Activated naive CD4-positive, alpha-beta T cell treated with anti-CD3 and anti-CD28 coated beads for 36 hours (primary cell): ENCODE results near the gene GPR15. TPM values are rescaled to one million over a fixed set of nuclear protein-coding genes. Genes with fewer than 3 reads are reported as not detected.

Experiments used
- CTCF ChIA-PET: fragments of 350-600 bp; sonication (Branson Sonifier 250); formaldehyde crosslinking; loops from one replicate; lab custom pipeline; 2021; ENCODE audit warnings: antibody characterized with exemption; lab: Charles Lee
- DNase-seq: peaks from one replicate; pipeline ENCODE4 v3.0.0-alpha.2; 2020
- H3K27ac Mint-ChIP-seq: one replicate; pipeline ENCODE4 v1.8.0; 2021; ENCODE audit warnings: mild to moderate bottlenecking, mixed read lengths
- H3K27me3 Mint-ChIP-seq: one replicate; pipeline ENCODE4 v1.8.0; 2021; ENCODE audit warnings: low read depth, mixed read lengths
- H3K36me3 Mint-ChIP-seq: one replicate; pipeline ENCODE4 v1.8.0; 2021; ENCODE audit warnings: low read depth, mixed read lengths
- H3K4me1 Mint-ChIP-seq: one replicate; pipeline ENCODE4 v1.8.0; 2021; ENCODE audit warnings: low read depth, mixed read lengths
- H3K4me3 Mint-ChIP-seq: one replicate; pipeline ENCODE4 v1.8.0; 2021; ENCODE audit warnings: mild to moderate bottlenecking, moderate library complexity, mixed read lengths
- H3K9me3 Mint-ChIP-seq: one replicate; pipeline ENCODE4 v1.8.0; 2021; ENCODE audit warnings: mixed read lengths
- intact Hi-C: fragments of 100-400 bp; cut with micrococcal nuclease; formaldehyde crosslinking; loops from one replicate; pipeline ENCODE4 v1.15.1; 2023
- total RNA-seq, 2 experiments: library from RNA; stranded (reverse); gene quantifications; one replicate each; pipeline ENCODE4 v1.2.3, GENCODE V29; 2021

Gene GPR15
- total RNA-seq, 2 experiments from 2014 or later: 0.25 to 0.26 TPM

DNA sequence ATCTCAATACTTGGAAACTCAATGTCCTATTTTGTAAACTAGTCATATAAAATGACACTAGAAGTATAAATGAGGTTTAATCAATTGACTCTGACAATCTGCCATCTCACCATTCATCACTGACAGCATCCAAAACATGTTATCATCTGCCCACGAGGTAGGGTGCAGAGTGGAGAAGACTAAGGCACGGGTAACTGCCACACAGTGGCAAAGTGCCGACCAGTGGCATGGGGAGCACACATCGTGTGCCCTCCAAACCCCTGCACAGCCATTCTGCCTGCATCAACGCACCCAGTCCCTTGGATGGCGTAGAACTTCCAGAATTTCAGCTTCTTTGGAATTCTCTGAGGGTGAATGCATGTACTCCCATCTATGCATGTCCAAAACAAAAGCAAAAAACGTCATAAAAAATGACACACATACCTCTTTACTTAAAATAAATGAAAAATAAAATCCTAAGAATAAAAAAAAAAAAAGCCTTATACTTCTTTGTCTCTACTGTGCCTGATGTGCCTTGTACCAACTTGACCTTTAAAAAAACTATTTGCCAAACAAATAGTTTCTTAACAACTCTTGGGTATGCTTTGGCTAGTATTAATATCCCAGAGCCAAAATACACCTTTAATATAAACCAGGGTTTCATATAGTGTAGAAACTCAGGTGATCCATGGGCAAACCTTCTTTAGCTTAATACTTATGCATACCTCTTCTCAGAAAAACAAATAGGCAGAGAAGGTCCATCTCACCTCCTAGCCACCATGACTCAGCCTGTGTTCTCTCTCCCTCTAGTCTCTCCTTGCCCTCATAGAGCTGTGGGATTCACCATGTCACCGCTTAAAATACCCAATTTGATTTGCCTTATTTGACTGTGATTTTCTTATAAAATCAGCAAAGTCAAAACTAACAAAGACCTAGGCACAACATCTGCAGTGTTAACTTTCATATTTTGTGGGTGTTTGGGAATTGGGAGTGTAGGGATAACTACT, 48.9 kb downstream of the GPR15 start:
- intact Hi-C loops: no loop called here
- Mint-ChIP-seq H3K27ac (no peak overlapping the region), H3K4me1 (peaks cover 4% of the 10 kb centered on the region), H3K36me3 (peaks cover 30% of the 10 kb centered on the region), H3K4me3 (no peak overlapping the region), H3K27me3 (no peaks in the 10 kb centered on the region), H3K9me3 (peaks cover 1% of the 10 kb centered on the region)
- CTCF ChIA-PET: interaction anchor here (0.6 to 2.1 kb wide), 5 partner anchors 9 to 737 kb away, joined by 3 to 8 read pairs (median 3); no protein-coding TSS in a partner anchor
- no peak for DNase-seq

DNA sequence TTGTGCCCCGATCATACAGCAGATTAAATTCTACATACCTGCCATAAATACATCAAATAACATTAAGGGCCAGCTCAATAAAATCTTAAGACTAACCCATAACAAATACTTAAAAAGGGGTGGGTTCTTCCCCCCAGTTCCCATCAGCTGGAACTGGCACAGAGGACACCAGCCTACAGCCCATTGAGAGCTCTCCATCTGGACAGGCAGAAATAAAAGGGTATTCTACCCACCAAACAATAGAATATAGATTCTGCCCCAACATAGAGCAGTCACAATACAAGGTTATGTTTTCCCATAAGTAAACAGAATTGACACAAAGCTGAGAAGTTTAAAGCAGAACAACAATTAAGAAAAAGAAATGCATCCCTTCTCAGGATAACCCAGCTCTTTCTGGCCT, 49.7 kb downstream of the GPR15 start:
- peaks cover 27% of the 10 kb centered on the region for H3K36me3 Mint-ChIP-seq
- no peaks in the 10 kb centered on the region for H3K9me3 Mint-ChIP-seq
- CTCF ChIA-PET: interaction anchor here (0.8 to 2.1 kb wide), 4 partner anchors 9 to 738 kb away, joined by 3 to 8 read pairs (median 3); no protein-coding TSS in a partner anchor
- H3K27me3 Mint-ChIP-seq: no peaks in the 10 kb centered on the region
- no peak for DNase-seq
- no peak overlapping the region for H3K27ac Mint-ChIP-seq
- H3K4me1 Mint-ChIP-seq: peaks cover 4% of the 10 kb centered on the region
- no peak overlapping the region for H3K4me3 Mint-ChIP-seq
- intact Hi-C loops: no loop called here

DNA sequence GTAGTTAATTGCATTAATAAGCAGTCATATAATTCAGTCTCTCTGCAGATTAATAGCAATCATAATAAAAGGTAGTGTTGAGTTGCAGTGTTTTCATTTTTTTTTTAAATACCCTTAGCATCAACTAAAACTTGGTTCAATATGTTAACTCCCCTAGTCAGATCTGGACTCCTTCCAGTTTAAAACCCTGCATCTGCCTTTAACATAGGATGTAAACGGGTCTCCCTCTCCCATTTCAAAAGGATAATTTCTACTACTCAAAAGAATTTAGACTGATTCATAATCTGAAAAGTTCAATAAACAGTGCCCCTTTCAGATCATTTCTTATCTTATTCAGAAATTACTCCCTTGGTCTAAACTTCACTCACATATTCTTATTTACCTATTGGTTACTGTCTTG, 50.3 kb downstream of the GPR15 start:
- CTCF ChIA-PET: interaction anchor here (0.5 to 2.1 kb wide), 4 partner anchors 10 to 68 kb away, joined by 3 to 8 read pairs (median 3); no protein-coding TSS in a partner anchor
- Mint-ChIP-seq H3K27me3 (no peaks in the 10 kb centered on the region), H3K27ac (no peak overlapping the region), H3K4me3 (no peak overlapping the region), H3K36me3 (peaks cover 21% of the 10 kb centered on the region), H3K4me1 (peaks cover 4% of the 10 kb centered on the region), H3K9me3 (no peaks in the 10 kb centered on the region)
- intact Hi-C loops: no loop called here
- DNase-seq: no peak

DNA sequence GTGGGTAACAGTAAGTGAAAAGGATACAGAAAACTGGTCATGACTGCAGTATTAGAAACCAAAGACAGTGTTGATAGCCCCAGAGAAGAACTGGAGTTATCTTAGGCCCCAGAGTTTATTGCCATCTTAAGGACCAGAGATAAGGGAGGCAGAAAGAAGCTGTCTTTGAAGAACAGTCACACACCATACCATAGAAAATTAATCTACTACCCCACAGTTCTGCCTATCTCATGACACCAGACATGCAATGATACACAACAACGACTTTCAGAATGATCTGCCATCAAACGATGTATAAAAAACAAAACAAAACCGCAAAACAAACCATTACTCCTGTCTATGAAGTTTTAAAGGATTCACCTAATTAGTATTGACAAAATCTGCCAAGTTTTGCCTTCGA, 52.0 kb downstream of the GPR15 start:
- CTCF ChIA-PET: no interaction called here
- Mint-ChIP-seq H3K36me3 (peaks cover 16% of the 10 kb centered on the region), H3K27me3 (no peaks in the 10 kb centered on the region), H3K27ac (no peak overlapping the region), H3K4me3 (no peak overlapping the region), H3K4me1 (peaks cover 4% of the 10 kb centered on the region), H3K9me3 (no peaks in the 10 kb centered on the region)
- DNase-seq: no peak
- intact Hi-C loops: no loop called here

Other genes with a start within 250 kb of the GPR15 start
- not detected for gene OR5H2, start 249.5 kb upstream of the GPR15 start, total RNA-seq
- gene OR5K4, start 178.1 kb upstream of the GPR15 start, total RNA-seq: not detected
- not detected for gene OR5K3, start 141.3 kb upstream of the GPR15 start, total RNA-seq
- not detected for gene OR5K1, start 68.8 kb upstream of the GPR15 start, total RNA-seq
- not detected for gene OR5K2, start 34.3 kb upstream of the GPR15 start, total RNA-seq
- 10 to 100 TPM; 91.7 to 94.6 TPM for gene CLDND1, start 9.1 kb upstream of the GPR15 start, total RNA-seq
- 10 to 100 TPM; 22.0 to 22.3 TPM for gene CPOX, start 61.6 kb downstream of the GPR15 start, total RNA-seq
- gene ST3GAL6, start 231.4 kb downstream of the GPR15 start, total RNA-seq: not detected